Glutamatergic neuron (in vitro differentiated cells): Measurements from ENCODE around the gene SRGAP1. TPM values are rescaled to one million over a fixed set of nuclear protein-coding genes. Genes with fewer than 3 reads are reported as not detected.

Source experiments
- DNase-seq: peaks from one replicate; pipeline ENCODE4 v3.0.0; 2022
- H3K27ac Mint-ChIP-seq: one replicate; pipeline ENCODE4 v1.8.0; 2020; ENCODE audit warnings: mild to moderate bottlenecking, mixed read lengths, inconsistent platforms; ENCODE audit not compliant: unreplicated experiment
- H3K27me3 Mint-ChIP-seq: one replicate; pipeline ENCODE4 v1.8.0; 2020; ENCODE audit warnings: mild to moderate bottlenecking, moderate library complexity, mixed read lengths, inconsistent platforms; ENCODE audit not compliant: unreplicated experiment
- H3K36me3 Mint-ChIP-seq: one replicate; pipeline ENCODE4 v1.8.0; 2020; ENCODE audit warnings: mild to moderate bottlenecking, mixed read lengths, inconsistent platforms; ENCODE audit not compliant: unreplicated experiment
- H3K4me1 Mint-ChIP-seq: one replicate; pipeline ENCODE4 v1.8.0; 2020; ENCODE audit warnings: mild to moderate bottlenecking, low read depth, mixed read lengths, inconsistent platforms; ENCODE audit not compliant: unreplicated experiment
- H3K4me3 Mint-ChIP-seq: one replicate; pipeline ENCODE4 v1.8.0; 2020; ENCODE audit warnings: mild to moderate bottlenecking, mixed read lengths, inconsistent platforms; ENCODE audit not compliant: unreplicated experiment
- H3K9me3 Mint-ChIP-seq: one replicate; pipeline ENCODE4 v1.8.0; 2020; ENCODE audit warnings: mild to moderate bottlenecking, moderate library complexity, mixed read lengths, inconsistent platforms; ENCODE audit not compliant: unreplicated experiment
- CTCF ChIP-seq: fragments of 200-600 bp; sonication (generic); IDR thresholded peaks from one replicate; pipeline ENCODE4 v1.5.0; 2021; ENCODE audit not compliant: partially characterized antibody, unreplicated experiment
- total RNA-seq: library from RNA; stranded (reverse); fragmentation: NEBNext Ultra II Directional; extraction: Animal tissue kit (Norgen Biotek cat#: 25700); gene quantifications from one replicate; pipeline ENCODE4 v1.2.1, GENCODE V29; 2021; ENCODE audit not compliant: unreplicated experiment

SRGAP1 gene
- total RNA-seq, 1 donor from 2014 or later = 52.0 TPM

- Mint-ChIP-seq H3K9me3 (no peaks in the 10 kb centered on the region), H3K27me3 (peaks cover 1% of the 10 kb centered on the region), H3K27ac (no peak overlapping the region), H3K4me3 (no peak overlapping the region), H3K36me3 (peaks cover 3% of the 10 kb centered on the region), H3K4me1 (peaks cover 17% of the 10 kb centered on the region)
- DNase-seq = no peak
- TF ChIP-seq CTCF = no peak
Observed at GRCh38 chr12:63997198-63997597, 152.7 kb downstream of the SRGAP1 start.

- Mint-ChIP-seq H3K36me3 (peaks cover 3% of the 10 kb centered on the region), H3K4me1 (peaks cover 15% of the 10 kb centered on the region), H3K9me3 (no peaks in the 10 kb centered on the region), H3K4me3 (no peak overlapping the region), H3K27me3 (peaks cover 5% of the 10 kb centered on the region), H3K27ac (no peak overlapping the region)
- TF ChIP-seq CTCF = no peak
- no peak for DNase-seq
Observed at GRCh38 chr12:63998584-63998983, 154.1 kb downstream of the SRGAP1 start.

GRCh38 chr12:63999853-64000252 is 155.4 kb downstream of the SRGAP1 start:
- peak overlapping the region; percentile 40 for H3K4me3 Mint-ChIP-seq
- no peaks in the 10 kb centered on the region for H3K9me3 Mint-ChIP-seq
- TF ChIP-seq CTCF = no peak
- H3K36me3 Mint-ChIP-seq = peaks cover 3% of the 10 kb centered on the region
- H3K27me3 Mint-ChIP-seq = peaks cover 5% of the 10 kb centered on the region
- peaks cover 11% of the 10 kb centered on the region for H3K4me1 Mint-ChIP-seq
- peak overlapping the region; percentile 17 for H3K27ac Mint-ChIP-seq
- DNase-seq = no peak

GRCh38 chr12:64001439-64001838 is 156.9 kb downstream of the SRGAP1 start:
- Mint-ChIP-seq H3K36me3 (peaks cover 3% of the 10 kb centered on the region), H3K27me3 (peaks cover 5% of the 10 kb centered on the region), H3K27ac (no peak overlapping the region), H3K4me3 (no peak overlapping the region), H3K9me3 (no peaks in the 10 kb centered on the region), H3K4me1 (peaks cover 10% of the 10 kb centered on the region)
- no peak for TF ChIP-seq CTCF
- no peak for DNase-seq

GRCh38 chr12:64004641-64005040 is 160.1 kb downstream of the SRGAP1 start:
- Mint-ChIP-seq H3K27me3 (peaks cover 5% of the 10 kb centered on the region), H3K27ac (no peak overlapping the region), H3K4me1 (peaks cover 4% of the 10 kb centered on the region), H3K36me3 (peaks cover 8% of the 10 kb centered on the region), H3K4me3 (no peak overlapping the region), H3K9me3 (no peaks in the 10 kb centered on the region)
- TF ChIP-seq CTCF = no peak
- no peak for DNase-seq
